ENCODE data around the gene C1orf141.

The C1orf141 gene

DNA sequence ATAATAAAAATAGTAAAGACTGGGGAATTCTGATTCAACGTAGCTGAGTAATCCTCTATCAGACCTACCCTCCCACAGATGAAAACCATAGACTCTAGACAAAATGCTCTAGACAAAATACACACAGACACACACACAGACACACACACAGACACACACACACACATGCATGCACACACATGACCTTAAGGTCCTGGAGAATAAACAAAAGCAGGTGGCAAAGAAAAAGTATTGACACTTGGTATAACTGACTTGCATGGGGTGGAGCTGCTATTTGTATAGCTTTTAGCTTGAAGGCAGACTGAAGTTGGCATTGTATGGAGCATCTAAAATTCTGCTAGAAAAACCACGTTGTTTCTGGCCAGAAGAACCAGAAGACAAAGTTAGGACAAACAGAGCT, 29.3 kb downstream of the C1orf141 start:
- H3K27me3 ChIP-seq (ENCODE audit: insufficient read depth, low read depth) = no peaks in the 10 kb centered on the region
- no peak overlapping the region for H3K4me2 ChIP-seq
- H3K36me3 ChIP-seq (ENCODE audit: insufficient read depth) = no peaks in the 10 kb centered on the region
- H3K79me2 ChIP-seq (ENCODE audit: insufficient read depth, low read depth) = no peaks in the 10 kb centered on the region
- TF ChIP-seq, protein P1, sequence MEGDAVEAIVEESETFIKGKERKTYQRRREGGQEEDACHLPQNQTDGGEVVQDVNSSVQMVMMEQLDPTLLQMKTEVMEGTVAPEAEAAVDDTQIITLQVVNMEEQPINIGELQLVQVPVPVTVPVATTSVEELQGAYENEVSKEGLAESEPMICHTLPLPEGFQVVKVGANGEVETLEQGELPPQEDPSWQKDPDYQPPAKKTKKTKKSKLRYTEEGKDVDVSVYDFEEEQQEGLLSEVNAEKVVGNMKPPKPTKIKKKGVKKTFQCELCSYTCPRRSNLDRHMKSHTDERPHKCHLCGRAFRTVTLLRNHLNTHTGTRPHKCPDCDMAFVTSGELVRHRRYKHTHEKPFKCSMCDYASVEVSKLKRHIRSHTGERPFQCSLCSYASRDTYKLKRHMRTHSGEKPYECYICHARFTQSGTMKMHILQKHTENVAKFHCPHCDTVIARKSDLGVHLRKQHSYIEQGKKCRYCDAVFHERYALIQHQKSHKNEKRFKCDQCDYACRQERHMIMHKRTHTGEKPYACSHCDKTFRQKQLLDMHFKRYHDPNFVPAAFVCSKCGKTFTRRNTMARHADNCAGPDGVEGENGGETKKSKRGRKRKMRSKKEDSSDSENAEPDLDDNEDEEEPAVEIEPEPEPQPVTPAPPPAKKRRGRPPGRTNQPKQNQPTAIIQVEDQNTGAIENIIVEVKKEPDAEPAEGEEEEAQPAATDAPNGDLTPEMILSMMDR (conservative IDR thresholded peaks at IDR 0.05; ENCODE audit: low read depth, low read length) = no peak
- no peak overlapping the region for H3K4me3 ChIP-seq (IDR thresholded peaks at IDR 0.05; ENCODE audit: insufficient read depth, low read depth, low read length)
- no peak overlapping the region for H3K27ac ChIP-seq
- H3K9ac ChIP-seq = no peak overlapping the region
- H4K20me1 ChIP-seq (ENCODE audit: insufficient read depth) = no peaks in the 10 kb centered on the region
- no peak overlapping the region for H2AFZ ChIP-seq (ENCODE audit: low read depth)
- H3K4me1 ChIP-seq (ENCODE audit: low read depth, poor library complexity, severe bottlenecking) = no peaks in the 10 kb centered on the region

DNA sequence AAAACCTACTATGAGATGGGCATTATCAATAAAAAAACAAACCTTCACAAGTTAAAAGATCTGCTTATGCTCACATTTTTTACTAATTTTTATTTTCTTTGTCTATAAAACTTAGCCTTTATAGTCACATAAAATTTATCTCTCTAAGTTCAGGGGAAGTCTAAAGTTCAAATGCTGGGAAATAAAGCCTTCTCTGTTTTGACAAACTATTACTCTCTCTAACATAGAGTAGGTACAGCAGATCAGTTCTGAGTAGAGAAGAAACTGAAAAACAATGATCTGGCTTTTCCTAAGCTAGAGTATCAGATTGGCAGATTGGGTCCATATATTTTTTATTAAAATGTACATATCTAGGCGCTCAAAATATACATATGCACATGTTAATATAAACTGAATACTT, 31.2 kb downstream of the C1orf141 start:
- Histone ChIP-seq H3K27ac (no peak overlapping the region), H2AFZ (ENCODE audit: low read depth) (no peak overlapping the region), H3K27me3 (ENCODE audit: insufficient read depth, low read depth) (no peaks in the 10 kb centered on the region), H3K36me3 (ENCODE audit: insufficient read depth) (no peaks in the 10 kb centered on the region), H3K79me2 (ENCODE audit: insufficient read depth, low read depth) (no peaks in the 10 kb centered on the region), H3K4me2 (no peak overlapping the region), H3K9ac (no peak overlapping the region), H3K4me3 (IDR thresholded peaks at IDR 0.05; ENCODE audit: insufficient read depth, low read depth, low read length) (no peak overlapping the region), H3K4me1 (ENCODE audit: low read depth, poor library complexity, severe bottlenecking) (no peaks in the 10 kb centered on the region), H4K20me1 (ENCODE audit: insufficient read depth) (no peaks in the 10 kb centered on the region)
- TF ChIP-seq, protein P1 (conservative IDR thresholded peaks at IDR 0.05; ENCODE audit: low read depth, low read length) = no peak

DNA sequence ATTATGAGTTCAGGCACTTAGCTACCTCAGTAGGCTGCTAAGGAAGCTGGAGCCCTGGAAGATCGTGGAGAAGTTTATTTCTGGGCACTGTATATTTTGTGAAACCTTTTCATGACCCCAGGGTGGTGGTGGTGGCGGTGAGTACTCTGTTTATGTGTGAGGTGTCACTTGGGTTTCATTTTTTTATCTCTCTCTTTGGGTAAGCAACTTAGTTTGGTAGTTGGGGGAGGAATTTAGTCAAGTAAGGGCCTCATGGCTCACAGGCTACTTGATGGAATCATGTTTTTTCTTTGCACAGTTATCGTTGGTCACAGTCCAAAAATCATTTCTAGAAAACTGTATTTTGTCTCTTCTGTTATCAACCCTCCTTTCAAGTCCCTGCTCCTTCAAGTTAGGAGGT, 33.9 kb downstream of the C1orf141 start:
- Histone ChIP-seq H3K4me3 (IDR thresholded peaks at IDR 0.05; ENCODE audit: insufficient read depth, low read depth, low read length) (no peak overlapping the region), H3K9ac (no peak overlapping the region), H3K36me3 (ENCODE audit: insufficient read depth) (no peaks in the 10 kb centered on the region), H2AFZ (ENCODE audit: low read depth) (no peak overlapping the region), H3K4me2 (no peak overlapping the region), H4K20me1 (ENCODE audit: insufficient read depth) (no peaks in the 10 kb centered on the region), H3K27ac (no peak overlapping the region), H3K27me3 (ENCODE audit: insufficient read depth, low read depth) (no peaks in the 10 kb centered on the region), H3K4me1 (ENCODE audit: low read depth, poor library complexity, severe bottlenecking) (no peaks in the 10 kb centered on the region), H3K79me2 (ENCODE audit: insufficient read depth, low read depth) (no peaks in the 10 kb centered on the region)
- TF ChIP-seq, protein P1 (conservative IDR thresholded peaks at IDR 0.05; ENCODE audit: low read depth, low read length) = no peak

DNA sequence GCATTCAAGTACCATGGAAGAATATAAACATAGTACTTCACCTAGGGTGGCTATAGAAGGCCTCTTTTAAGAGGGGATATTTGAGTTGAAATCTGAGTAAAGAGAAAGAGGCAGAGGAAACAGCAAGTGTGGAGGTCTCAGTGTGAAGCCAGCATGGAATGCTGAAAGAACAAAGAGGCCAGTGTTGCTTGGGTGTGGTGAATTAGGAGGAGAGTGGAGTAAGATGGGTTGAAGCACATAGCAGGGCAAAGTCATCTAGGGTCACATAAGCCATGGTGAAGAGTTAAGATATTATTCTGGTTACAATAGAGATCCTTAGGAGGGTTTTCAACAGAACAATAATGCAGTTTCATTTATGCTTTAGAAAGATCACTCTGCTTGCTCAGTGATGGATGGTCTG, 37.5 kb downstream of the C1orf141 start:
- no peaks in the 10 kb centered on the region for H3K36me3 ChIP-seq (ENCODE audit: insufficient read depth)
- no peak overlapping the region for H3K27ac ChIP-seq
- no peak overlapping the region for H3K9ac ChIP-seq
- no peaks in the 10 kb centered on the region for H4K20me1 ChIP-seq (ENCODE audit: insufficient read depth)
- H2AFZ ChIP-seq (ENCODE audit: low read depth) = no peak overlapping the region
- no peak overlapping the region for H3K4me3 ChIP-seq (IDR thresholded peaks at IDR 0.05; ENCODE audit: insufficient read depth, low read depth, low read length)
- no peak overlapping the region for H3K4me2 ChIP-seq
- no peaks in the 10 kb centered on the region for H3K4me1 ChIP-seq (ENCODE audit: low read depth, poor library complexity, severe bottlenecking)
- H3K27me3 ChIP-seq (ENCODE audit: insufficient read depth, low read depth) = no peaks in the 10 kb centered on the region
- H3K79me2 ChIP-seq (ENCODE audit: insufficient read depth, low read depth) = no peaks in the 10 kb centered on the region
- TF ChIP-seq, protein P1 (conservative IDR thresholded peaks at IDR 0.05; ENCODE audit: low read depth, low read length) = no peak

All from KMS-11 (cell line).